HG02763 (cell line): ENCODE results near the gene DBH.

Source experiments
- ATAC-seq: cut with Tn5 transposase; IDR thresholded peaks from one replicate; pipeline ENCODE4 v1.9.1; 2021; ENCODE audit warnings: mild to moderate bottlenecking, moderate library complexity; ENCODE audit not compliant: unreplicated experiment

Gene DBH

DNA sequence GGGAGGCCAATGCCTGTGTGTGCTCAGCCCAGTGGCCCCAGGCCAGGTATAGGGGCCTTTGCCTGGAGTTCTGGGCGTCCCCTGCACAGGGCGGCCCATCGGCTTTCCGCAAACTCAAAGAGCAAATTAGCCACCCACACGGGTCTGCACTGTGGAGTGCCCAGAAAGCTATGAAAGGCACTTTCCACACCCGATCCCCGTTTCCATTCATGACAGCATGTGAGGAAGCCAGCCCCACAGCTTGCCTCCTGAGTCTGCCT, 5.2 kb downstream of the DBH start:
- no peak for ATAC-seq

DNA sequence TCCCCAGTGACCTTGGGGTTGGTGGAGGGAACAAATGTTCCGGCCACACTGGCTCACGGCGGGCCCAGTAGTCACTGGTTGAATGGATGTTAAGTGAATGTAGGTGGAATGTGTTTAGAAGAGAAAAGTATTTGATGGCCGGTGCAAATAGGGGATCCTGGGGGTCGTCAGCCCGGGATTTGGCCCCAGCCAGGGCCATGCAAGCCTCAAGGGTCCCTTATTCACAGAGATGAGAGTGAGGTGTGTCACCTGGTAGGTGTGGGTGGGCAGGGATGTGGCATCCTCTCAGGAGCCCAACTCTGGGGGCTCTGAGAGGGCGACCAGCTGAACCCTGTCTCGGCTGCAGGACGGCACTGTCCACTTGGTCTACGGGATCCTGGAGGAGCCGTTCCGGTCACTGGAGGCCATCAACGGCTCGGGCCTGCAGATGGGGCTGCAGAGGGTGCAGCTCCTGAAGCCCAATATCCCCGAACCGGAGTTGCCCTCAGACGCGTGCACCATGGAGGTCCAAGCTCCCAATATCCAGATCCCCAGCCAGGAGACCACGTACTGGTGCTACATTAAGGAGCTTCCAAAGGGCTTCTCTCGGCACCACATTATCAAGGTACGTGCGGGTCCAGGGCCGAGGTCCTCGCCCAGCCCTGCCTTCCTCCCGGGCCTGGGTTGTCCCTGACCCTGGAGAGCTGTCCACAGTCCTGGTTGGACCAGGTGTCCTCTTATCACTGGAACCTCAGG, 5.9 kb downstream of the DBH start:
- ATAC-seq: no peak

- ATAC-seq: no peak
Observed at GRCh38 chr9:133642708-133643361, 6.7 kb downstream of the DBH start.

DNA sequence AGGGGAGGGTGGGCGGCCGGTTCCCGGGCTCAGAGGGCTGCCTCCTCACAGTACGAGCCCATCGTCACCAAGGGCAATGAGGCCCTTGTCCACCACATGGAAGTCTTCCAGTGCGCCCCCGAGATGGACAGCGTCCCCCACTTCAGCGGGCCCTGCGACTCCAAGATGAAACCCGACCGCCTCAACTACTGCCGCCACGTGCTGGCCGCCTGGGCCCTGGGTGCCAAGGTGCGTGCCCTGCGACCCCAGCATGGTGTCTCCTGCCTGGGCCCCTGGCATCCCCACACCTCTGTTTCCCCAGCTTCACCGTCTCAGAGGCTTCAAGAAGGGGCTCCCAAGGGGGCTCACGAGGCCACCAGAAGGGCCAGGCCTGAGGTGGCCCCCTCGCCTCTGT, 7.2 kb downstream of the DBH start:
- ATAC-seq: no peak

GRCh38 chr9:133643978-133644760, 8.0 kb downstream of the DBH start:
- ATAC-seq: no peak

DNA sequence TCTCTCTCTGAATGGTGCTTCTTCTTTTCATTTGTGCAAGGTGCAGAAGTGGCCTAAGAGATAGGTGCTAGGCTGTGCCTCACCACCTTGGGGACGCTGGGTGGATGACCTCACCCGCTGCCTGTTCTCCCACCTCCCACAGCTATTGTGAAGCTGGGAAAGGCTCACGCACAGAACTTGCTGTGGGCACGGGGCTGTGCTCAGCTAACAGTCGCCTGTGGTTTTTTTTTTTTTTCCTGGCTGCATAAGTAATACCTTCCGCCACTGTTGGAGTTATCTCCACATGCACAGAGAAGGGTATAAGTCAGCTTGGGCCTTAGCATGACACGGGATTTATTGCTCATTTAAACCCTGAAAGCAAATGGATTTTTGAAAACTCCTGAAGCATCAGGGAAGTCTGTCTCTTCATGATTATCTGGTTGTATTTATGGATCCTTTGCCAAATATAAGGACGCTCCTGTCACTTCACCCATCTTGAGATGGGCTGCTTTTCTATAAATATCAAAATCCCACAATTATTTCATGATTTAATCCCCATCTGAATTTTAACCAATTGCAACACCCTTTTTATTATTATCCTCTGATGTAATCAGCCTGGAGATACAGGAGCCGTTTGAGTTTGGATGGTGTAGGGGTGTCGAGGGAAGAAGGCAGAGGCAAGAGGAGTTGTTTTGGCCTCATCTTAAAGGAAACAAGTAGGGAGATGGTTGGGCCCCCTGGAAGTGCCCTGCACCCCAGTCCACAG, 9.0 kb downstream of the DBH start:
- no peak for ATAC-seq

- ATAC-seq: no peak
Observed at GRCh38 chr9:133647148-133647547, 11.0 kb downstream of the DBH start.

DNA sequence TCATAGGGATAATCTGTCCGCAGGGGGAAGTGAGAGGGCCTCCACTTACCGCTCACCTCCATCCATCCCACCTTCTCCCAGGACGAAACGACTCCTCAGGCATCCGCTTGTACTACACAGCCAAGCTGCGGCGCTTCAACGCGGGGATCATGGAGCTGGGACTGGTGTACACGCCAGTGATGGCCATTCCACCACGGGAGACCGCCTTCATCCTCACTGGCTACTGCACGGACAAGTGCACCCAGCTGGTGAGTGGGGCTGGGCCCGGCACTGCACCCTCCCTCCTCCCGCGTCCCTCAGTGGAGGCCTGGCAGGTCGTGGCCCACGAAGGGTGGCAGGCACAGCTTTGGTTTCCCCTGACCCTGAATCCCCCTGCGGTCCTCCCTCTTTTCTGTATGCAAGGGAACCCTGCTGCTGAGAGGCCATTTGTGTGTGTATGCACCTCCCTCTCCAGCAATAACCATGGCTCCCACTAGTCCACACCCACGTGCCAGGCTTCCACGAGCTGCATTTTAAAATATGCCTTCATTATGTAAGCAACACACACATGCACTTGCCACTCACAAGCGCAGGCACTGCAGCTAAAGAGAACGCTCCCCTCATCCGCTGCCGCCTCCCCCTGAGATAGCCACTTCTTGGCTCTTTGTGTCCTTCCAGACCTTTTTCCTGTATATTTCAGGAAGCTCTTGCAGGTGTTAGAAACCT, 11.8 kb downstream of the DBH start:
- ATAC-seq: no peak

DNA sequence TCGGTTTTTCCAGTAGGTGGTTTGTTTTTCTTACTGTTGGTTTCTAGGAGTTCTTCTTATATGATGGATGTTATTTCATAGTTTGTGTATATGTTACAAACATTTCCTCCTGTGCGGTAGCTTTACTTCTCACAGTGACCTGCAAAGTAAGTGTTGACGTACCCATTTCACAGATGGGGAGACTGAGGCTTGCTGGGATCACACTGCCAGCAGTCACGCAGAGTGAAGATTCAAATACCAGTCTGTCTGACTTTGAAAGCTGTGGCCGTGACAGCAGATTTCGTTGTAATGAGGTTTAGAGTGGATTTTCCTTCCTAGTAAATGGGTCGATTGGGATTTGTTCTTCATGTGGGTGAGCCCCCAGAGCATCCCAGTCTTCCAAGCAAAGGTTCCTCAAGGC, 13.0 kb downstream of the DBH start:
- ATAC-seq: no peak

DNA sequence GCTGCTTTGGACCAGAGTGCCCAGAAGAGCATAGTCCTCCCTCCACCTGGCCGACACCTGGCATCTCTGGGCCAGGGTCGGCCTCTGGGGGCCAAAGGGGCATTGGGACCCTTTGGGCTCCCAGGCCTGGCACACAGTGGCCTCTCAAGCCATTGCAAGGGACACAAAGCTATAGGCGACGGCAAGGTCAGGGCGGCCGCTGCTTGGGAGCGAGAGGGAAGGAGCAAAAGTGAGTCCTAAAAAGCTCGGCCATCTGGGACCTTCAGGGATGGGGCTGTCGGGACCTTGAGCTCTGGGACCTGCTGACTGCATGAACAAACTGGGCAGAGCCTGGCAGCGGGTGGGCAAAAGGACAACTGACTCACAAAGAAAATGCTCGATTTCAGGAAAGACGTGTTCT, 13.9 kb downstream of the DBH start:
- no peak for ATAC-seq

GRCh38 chr9:133653638-133654037, 17.5 kb downstream of the DBH start:
- no peak for ATAC-seq

DNA sequence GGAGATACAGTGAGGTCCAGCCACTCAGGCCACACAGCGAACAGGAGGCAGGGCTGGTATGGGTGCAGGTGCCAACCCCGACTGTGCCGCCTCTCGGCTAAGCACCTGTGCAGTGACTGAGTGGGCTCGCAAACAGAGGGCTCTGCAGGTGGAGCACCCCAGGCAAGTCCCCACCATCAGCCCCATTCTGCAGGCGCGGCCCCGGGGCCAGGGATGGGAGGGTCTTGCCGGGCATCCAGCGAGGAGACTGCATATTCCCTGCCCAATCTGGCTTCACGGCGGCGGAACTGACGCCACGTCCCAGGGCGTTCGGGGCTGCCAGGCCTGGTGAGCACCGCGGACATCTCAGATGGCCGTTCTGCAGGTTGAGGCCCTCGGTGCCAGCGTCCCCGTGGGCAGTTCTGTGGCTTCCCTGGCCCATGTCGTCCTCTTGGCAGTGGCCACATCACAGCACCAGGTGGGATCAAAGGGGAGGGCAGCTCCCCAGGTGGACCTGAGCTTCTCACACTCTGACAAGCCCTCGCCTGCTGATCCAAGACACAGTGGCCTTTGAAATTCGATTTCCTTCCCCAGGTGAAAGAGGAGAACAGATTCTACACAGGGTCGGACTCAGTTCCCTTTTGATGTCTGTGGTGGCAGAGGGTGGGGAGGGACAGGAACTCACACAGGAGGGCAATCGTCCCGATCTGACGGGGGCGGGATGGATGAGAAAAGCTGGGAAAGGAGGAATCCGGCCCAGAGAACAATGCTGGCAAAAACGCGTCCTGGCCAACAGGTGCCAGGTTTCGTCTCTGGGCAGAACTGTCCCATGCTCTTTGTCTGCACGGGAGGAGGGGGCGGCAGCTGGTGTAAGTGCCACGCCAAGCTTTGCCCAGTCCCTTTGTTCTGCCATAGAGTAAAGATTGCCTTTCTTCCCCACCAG, 18.8 kb downstream of the DBH start:
- no peak for ATAC-seq

GRCh38 chr9:133655701-133656100, 19.5 kb downstream of the DBH start:
- ATAC-seq: no peak

- ATAC-seq: no peak
Observed at GRCh38 chr9:133656211-133657119, 20.3 kb downstream of the DBH start.

GRCh38 chr9:133657120-133657661, 21.0 kb downstream of the DBH start:
- no peak for ATAC-seq

DNA sequence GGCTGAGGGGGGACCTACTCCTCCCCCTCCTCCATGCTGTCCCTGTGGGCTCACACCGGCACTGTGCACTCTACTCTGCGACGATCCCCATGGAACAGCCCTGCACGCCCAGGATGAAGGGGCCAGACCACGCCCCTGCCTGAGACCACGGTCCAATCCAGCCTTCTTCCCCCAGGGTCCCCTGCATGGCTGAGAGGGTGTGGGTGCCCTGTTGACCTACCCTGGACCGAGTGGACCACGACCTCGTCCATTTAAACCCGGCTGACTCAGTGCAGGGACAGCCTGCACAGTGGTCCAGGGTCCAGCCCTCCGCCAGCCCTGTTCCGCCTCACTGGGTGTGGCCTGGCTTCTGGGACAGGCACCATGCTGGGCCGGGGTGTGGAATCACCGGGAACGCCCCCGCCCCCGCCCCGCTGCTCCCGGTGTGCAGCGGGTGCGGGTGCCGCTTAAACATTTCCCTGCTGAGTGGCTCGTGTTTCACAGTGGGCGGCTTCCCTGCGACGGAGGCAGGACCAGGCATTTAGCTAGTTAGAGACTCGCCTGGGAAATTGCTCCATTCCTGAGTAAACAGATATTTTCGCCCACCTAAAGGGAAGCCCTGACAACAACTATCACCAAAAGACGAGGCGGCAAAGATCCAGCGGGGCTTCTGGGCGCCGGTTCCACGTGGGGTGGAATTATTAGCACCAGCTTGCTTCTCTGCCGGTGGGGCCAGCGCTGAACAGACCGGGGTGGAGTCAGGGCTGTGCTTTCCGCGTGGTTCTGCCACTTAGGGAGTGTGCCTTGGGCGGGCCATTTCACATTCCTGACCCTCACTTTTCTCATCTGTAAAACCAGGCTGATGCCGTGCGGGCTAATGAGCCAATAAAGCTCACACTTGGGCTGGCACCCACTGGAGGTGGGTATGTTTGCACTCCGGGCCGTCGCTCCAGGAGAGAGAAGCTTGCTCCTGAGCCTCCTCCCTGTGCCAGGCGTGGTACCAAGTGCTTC, 22.6 kb downstream of the DBH start:
- ATAC-seq: no peak

- ATAC-seq: no peak
Observed at GRCh38 chr9:133659516-133659915, 23.4 kb downstream of the DBH start.
